ENCODE data around the gene PLP1. TPM values are rescaled to one million over a fixed set of nuclear protein-coding genes. Genes with fewer than 3 reads are reported as not detected.

PLP1 gene
- total and polyA plus RNA-seq, 9 donors: 0.98 to 17.4 (median 5.5) TPM

- Histone ChIP-seq H3K4me1 (ENCODE audit: insufficient read depth) (no peaks in the 10 kb centered on the region), H3K27me3 (no peaks in the 10 kb centered on the region), H3K27ac (no peak overlapping the region), H3K4me3 (no peak overlapping the region), H3K36me3 (no peaks in the 10 kb centered on the region), H3K9me3 (no peaks in the 10 kb centered on the region)
- 81 to 91% (median 89%) methylated on average over 1 of the region's 1 CpG for WGBS, 3 donors
- no peak for DNase-seq
- intact Hi-C loops (cut with DNase I): no loop called here
- no peak for TF ChIP-seq EP300 (IDR thresholded peaks at IDR 0.05)
- TF ChIP-seq POLR2A (IDR thresholded peaks at IDR 0.05): no peak
- TF ChIP-seq, protein P1, sequence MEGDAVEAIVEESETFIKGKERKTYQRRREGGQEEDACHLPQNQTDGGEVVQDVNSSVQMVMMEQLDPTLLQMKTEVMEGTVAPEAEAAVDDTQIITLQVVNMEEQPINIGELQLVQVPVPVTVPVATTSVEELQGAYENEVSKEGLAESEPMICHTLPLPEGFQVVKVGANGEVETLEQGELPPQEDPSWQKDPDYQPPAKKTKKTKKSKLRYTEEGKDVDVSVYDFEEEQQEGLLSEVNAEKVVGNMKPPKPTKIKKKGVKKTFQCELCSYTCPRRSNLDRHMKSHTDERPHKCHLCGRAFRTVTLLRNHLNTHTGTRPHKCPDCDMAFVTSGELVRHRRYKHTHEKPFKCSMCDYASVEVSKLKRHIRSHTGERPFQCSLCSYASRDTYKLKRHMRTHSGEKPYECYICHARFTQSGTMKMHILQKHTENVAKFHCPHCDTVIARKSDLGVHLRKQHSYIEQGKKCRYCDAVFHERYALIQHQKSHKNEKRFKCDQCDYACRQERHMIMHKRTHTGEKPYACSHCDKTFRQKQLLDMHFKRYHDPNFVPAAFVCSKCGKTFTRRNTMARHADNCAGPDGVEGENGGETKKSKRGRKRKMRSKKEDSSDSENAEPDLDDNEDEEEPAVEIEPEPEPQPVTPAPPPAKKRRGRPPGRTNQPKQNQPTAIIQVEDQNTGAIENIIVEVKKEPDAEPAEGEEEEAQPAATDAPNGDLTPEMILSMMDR (IDR thresholded peaks at IDR 0.05): no peak
Measured at GRCh38 chrX:103739421-103739820, 37.2 kb upstream of the PLP1 start.

- DNase-seq: no peak
- Histone ChIP-seq H3K9me3 (no peaks in the 10 kb centered on the region), H3K4me3 (no peak overlapping the region), H3K36me3 (no peaks in the 10 kb centered on the region), H3K27me3 (no peaks in the 10 kb centered on the region), H3K27ac (no peak overlapping the region), H3K4me1 (ENCODE audit: insufficient read depth) (no peaks in the 10 kb centered on the region)
- TF ChIP-seq POLR2A (IDR thresholded peaks at IDR 0.05) (no peak), EP300 (IDR thresholded peaks at IDR 0.05) (no peak)
- TF ChIP-seq, protein P1 (IDR thresholded peaks at IDR 0.05): no peak
- intact Hi-C loops (cut with DNase I): no loop called here
- WGBS, 3 donors: 42 to 66% (median 65%) methylated on average over 1 of the region's 1 CpG
Measured at GRCh38 chrX:103741879-103742278, 34.8 kb upstream of the PLP1 start.

GRCh38 chrX:103742339-103742738 is 34.3 kb upstream of the PLP1 start:
- H3K9me3 ChIP-seq: no peaks in the 10 kb centered on the region
- no peak overlapping the region for H3K27ac ChIP-seq
- intact Hi-C loops (cut with DNase I): no loop called here
- WGBS, 3 donors: 50 to 60% (median 52%) methylated on average over 6 of the region's 6 CpGs
- H3K4me1 ChIP-seq (ENCODE audit: insufficient read depth): no peaks in the 10 kb centered on the region
- no peaks in the 10 kb centered on the region for H3K27me3 ChIP-seq
- no peaks in the 10 kb centered on the region for H3K36me3 ChIP-seq
- no peak for DNase-seq
- no peak overlapping the region for H3K4me3 ChIP-seq
- TF ChIP-seq, protein P1 (IDR thresholded peaks at IDR 0.05): no peak
- TF ChIP-seq EP300 (IDR thresholded peaks at IDR 0.05) (no peak), POLR2A (IDR thresholded peaks at IDR 0.05) (no peak)

DNA sequence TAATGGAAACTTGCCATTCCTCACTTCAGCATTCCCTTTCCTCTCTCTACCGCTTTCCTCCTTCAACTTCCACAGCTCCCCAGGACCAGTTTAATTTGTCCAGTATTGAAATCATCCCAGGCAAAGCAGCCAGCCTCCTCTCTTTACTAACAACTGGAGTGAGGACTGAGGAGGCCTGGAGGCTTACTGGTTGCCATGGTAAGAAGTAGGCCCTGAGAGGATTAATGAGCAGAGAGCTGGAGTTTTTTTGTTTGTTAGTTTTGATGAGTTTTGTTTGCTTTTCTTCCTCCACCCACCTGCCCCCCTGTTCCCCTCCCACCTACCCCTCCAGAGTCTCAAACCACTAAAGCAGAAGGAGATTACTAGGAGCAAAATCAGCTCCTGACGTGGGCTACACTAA is 29.5 kb upstream of the PLP1 start:
- Histone ChIP-seq H3K9me3 (no peaks in the 10 kb centered on the region), H3K27ac (no peak overlapping the region), H3K36me3 (no peaks in the 10 kb centered on the region), H3K4me3 (no peak overlapping the region), H3K27me3 (no peaks in the 10 kb centered on the region), H3K4me1 (ENCODE audit: insufficient read depth) (no peaks in the 10 kb centered on the region)
- DNase-seq: no peak
- WGBS, 3 donors: 75 to 82% (median 80%) methylated on average over 2 of the region's 2 CpGs
- intact Hi-C loops (cut with DNase I): no loop called here
- TF ChIP-seq, protein P1 (IDR thresholded peaks at IDR 0.05): no peak
- TF ChIP-seq EP300 (IDR thresholded peaks at IDR 0.05): no peak
- no peak for TF ChIP-seq POLR2A (IDR thresholded peaks at IDR 0.05)

DNA sequence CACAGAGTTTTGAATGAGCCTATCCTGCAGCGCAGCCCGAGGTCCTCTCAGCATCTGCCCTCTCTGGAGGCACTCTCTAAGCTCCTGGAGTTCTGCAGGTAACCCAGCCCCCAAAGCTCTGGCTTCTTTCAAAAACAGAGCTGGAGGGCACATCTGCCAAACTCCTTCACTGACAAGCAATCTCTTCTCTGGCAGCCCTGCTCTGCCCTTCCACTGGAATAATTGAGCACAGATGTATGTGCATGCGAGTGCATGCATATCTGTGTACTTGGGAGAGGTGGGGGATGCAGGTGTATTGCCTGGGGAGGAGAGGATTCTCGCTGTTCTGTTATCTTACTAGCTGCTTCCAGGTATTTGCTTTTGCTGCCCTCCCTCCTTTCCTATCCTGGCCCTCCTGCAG is 22.2 kb upstream of the PLP1 start:
- H3K27ac ChIP-seq: no peak overlapping the region
- H3K36me3 ChIP-seq: no peaks in the 10 kb centered on the region
- no peak overlapping the region for H3K4me3 ChIP-seq
- H3K9me3 ChIP-seq: no peaks in the 10 kb centered on the region
- 70 to 74% (median 71%) methylated on average over 4 of the region's 4 CpGs for WGBS, 3 donors
- no peaks in the 10 kb centered on the region for H3K4me1 ChIP-seq (ENCODE audit: insufficient read depth)
- TF ChIP-seq POLR2A (IDR thresholded peaks at IDR 0.05): no peak
- TF ChIP-seq, protein P1 (IDR thresholded peaks at IDR 0.05): no peak
- TF ChIP-seq EP300 (IDR thresholded peaks at IDR 0.05): no peak
- intact Hi-C loops (cut with DNase I): no loop called here
- H3K27me3 ChIP-seq: no peaks in the 10 kb centered on the region
- no peak for DNase-seq
